ENCODE data around the gene MKNK1.

DNA sequence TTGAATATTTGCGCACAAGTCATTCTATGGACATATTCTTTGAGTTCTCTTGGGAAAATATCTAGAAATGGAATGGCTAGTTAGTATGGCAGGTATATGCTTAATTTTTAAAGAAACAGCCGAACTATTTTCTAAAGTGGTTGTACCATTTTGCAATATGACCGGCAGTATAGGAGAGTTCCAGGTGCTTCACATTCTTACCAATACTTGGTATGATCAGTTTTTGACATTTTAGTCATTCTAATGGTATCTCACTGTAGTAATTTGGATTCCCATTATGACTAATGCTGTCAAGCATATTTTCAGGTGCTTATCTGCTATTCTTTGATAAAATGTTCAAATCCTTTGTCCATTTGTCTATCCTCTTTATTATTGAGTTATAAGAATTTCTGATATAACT is 43.5 kb upstream of the MKNK1 start:
- TF ChIP-seq EZH2phosphoT487 (IDR thresholded peaks at IDR 0.05; ENCODE audit: insufficient read depth, low read depth), result no peak
- TF ChIP-seq EZH2 (IDR thresholded peaks at IDR 0.05; ENCODE audit: insufficient read depth, poor library complexity, severe bottlenecking), result no peak
